ENCODE results near the gene TFDP2.

Gene TFDP2

DNA sequence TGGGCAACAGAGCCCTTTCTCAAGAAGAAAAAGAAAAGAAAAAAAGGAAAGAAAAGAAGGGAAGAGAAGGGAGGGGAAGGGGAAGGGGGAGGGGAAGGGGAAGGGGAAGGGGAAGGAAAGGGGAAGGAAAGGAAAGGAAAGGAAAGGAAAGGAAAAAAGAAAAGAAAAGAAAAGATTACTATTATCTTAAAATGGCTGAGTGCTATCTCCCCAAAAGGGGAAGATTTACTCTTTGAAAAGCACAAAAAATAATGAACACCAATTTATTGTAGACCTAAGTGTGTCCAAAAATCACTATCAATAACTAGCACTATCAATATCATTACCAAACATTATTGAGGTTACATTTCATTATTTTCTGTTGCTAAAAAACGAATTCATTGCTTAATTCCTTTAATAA lies 183.9 kb downstream of the TFDP2 start:
- Histone ChIP-seq H3K36me3 (ENCODE audit: control insufficient read depth in 2 of 2, insufficient read depth in 2 of 2, low read length in 2 of 2) (peaks cover 5 to 9% of the 10 kb centered on the region in 2 donors), H3K27me3 (ENCODE audit: control insufficient read depth in 1 of 2, insufficient read depth in 2 of 2, low read length in 2 of 2) (no peaks in the 10 kb centered on the region), H3K9me3 (ENCODE audit: control insufficient read depth in 2 of 2, low read length in 2 of 2) (no peaks in the 10 kb centered on the region), H3K4me1 (ENCODE audit: control insufficient read depth, insufficient read depth, low read length) (peaks cover 4% of the 10 kb centered on the region), H3K4me3 (ENCODE audit: low read length in 2 of 2) (no peak overlapping the region), H3K27ac (ENCODE audit: low read length) (no peak overlapping the region), H3K9ac (ENCODE audit: low read length in 2 of 2) (no peak overlapping the region)

DNA sequence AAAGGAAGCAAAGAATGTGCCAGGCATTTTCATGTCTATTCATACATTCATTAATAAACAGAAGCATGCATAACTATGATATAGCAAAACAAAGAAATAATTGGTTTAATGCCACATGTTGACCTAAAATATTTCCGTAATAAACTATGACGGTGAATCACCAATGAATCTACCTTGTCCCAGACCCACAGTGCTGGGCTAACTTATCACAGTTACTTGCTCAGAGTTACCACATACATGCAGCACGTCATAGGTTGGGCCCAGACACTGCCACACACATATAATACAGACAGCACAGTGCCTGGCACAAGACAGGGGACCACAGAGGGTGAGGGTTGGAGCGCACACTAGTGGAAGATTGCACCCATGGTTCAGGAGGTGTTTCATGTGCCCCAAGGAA lies 186.0 kb downstream of the TFDP2 start:
- Histone ChIP-seq H3K4me1 (ENCODE audit: control insufficient read depth, insufficient read depth, low read length) (peaks cover 4% of the 10 kb centered on the region), H3K27me3 (ENCODE audit: control insufficient read depth in 1 of 2, insufficient read depth in 2 of 2, low read length in 2 of 2) (no peaks in the 10 kb centered on the region), H3K27ac (ENCODE audit: low read length) (no peak overlapping the region), H3K36me3 (ENCODE audit: control insufficient read depth in 2 of 2, insufficient read depth in 2 of 2, low read length in 2 of 2) (peaks cover 5 to 8% of the 10 kb centered on the region in 2 donors), H3K9ac (ENCODE audit: low read length in 2 of 2) (no peak overlapping the region), H3K4me3 (ENCODE audit: low read length in 2 of 2) (no peak overlapping the region), H3K9me3 (ENCODE audit: control insufficient read depth in 2 of 2, low read length in 2 of 2) (no peaks in the 10 kb centered on the region)

DNA sequence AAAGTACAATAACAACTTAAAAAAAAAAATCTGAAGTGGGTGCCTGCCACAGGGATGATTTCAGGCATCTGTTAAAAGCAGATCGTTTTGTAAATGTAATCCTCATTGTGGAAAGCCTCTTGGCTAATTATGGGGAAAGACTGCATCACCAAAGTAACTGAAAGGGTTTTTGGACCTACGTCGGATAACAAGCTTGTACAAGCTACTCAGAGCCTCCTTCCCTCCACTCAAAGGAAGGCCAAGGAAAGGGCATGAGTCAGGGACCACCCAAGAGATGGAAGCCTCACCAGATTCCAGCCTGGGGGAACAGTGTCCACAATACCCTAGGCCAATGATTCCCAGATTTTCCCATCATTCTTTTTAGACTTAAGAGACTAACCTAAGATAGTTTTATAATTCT lies 188.6 kb downstream of the TFDP2 start:
- no peaks in the 10 kb centered on the region for H3K27me3 ChIP-seq (ENCODE audit: control insufficient read depth in 1 of 2, insufficient read depth in 2 of 2, low read length in 2 of 2)
- no peak overlapping the region for H3K4me3 ChIP-seq (ENCODE audit: low read length in 2 of 2)
- peaks cover 5 to 9% of the 10 kb centered on the region in 2 donors for H3K36me3 ChIP-seq (ENCODE audit: control insufficient read depth in 2 of 2, insufficient read depth in 2 of 2, low read length in 2 of 2)
- peak overlapping the region; percentile 53 for H3K27ac ChIP-seq (ENCODE audit: low read length)
- peaks cover 4% of the 10 kb centered on the region for H3K4me1 ChIP-seq (ENCODE audit: control insufficient read depth, insufficient read depth, low read length)
- no peaks in the 10 kb centered on the region for H3K9me3 ChIP-seq (ENCODE audit: control insufficient read depth in 2 of 2, low read length in 2 of 2)
- no peak overlapping the region for H3K9ac ChIP-seq (ENCODE audit: low read length in 2 of 2)

DNA sequence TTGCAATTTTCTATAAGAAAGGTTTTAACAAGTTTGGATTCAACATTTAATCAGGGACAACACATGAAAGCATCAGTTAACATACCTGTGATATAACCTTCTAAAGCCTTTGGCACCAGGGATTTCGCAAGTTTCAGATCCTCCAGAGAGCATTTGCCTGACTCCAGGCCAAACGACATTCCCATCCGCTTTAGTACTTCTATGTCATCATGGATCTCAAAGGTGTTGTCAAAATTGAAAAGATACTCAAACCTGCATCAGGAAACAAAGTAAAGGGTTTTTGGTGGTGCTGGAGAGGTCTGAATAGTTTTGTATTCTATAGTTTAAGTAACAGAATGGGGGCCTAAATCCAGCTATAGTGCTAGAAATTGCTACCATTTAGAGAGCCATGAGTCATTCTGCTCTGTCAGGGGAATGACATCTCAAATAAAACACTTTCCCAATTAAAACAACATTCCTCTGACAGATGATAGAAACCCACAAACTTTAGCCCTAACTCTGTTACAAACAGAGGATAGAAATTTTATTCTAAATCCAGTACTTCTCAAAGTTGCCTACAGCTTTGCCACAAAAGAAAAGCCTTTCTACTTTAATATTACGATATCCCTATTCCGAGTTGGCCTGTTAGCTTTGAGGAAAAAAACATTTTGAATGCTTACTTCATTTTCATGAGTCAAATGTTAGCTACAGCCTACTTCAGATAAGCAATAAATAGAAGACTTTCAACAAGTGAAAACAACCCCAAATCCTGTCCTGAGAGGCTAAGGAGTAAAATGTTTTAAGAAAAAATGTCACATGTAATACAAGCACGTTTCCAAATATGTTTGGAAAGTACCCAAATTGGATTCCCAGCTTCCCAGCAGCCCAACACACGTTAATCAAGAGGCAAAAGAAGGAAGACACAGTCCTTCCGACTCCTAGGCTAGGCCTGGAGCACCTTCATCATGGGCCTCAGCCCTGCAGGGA lies 189.5 kb downstream of the TFDP2 start:
- Histone ChIP-seq H3K9me3 (ENCODE audit: control insufficient read depth in 2 of 2, low read length in 2 of 2) (no peaks in the 10 kb centered on the region), H3K27ac (ENCODE audit: low read length) (peak overlapping the region; percentile 53), H3K4me1 (ENCODE audit: control insufficient read depth, insufficient read depth, low read length) (peaks cover 4% of the 10 kb centered on the region), H3K27me3 (ENCODE audit: control insufficient read depth in 1 of 2, insufficient read depth in 2 of 2, low read length in 2 of 2) (no peaks in the 10 kb centered on the region), H3K36me3 (ENCODE audit: control insufficient read depth in 2 of 2, insufficient read depth in 2 of 2, low read length in 2 of 2) (peaks cover 5 to 9% of the 10 kb centered on the region in 2 donors), H3K4me3 (ENCODE audit: low read length in 2 of 2) (no peak overlapping the region), H3K9ac (ENCODE audit: low read length in 2 of 2) (peak overlapping the region in 1 of 2 donors; percentile 26)

DNA sequence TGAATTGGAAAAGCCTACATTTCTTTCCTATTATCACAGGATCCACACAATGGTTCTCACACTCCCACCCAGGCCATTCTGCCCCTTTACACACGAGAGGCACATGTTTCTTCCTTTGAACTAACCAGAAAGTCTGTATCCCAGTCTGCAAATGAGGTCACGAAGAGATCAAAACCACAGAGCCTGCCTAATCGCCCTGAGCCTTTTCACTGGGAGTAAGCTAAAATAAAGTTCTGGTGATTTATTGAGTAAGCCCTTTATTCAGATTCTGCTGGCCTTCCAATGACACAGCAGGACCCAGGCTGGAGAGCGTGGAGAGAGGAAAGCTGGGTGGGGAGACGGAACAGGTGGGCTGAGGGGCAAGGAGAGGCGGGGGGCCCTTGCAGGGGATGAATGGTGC lies 194.2 kb downstream of the TFDP2 start:
- Histone ChIP-seq H3K9me3 (ENCODE audit: control insufficient read depth in 2 of 2, low read length in 2 of 2) (no peaks in the 10 kb centered on the region), H3K27me3 (ENCODE audit: control insufficient read depth in 1 of 2, insufficient read depth in 2 of 2, low read length in 2 of 2) (no peaks in the 10 kb centered on the region), H3K9ac (ENCODE audit: low read length in 2 of 2) (peak overlapping the region in 1 of 2 donors; percentile 38), H3K36me3 (ENCODE audit: control insufficient read depth in 2 of 2, insufficient read depth in 2 of 2, low read length in 2 of 2) (peaks cover 13 to 14% of the 10 kb centered on the region in 2 donors), H3K27ac (ENCODE audit: low read length) (peak overlapping the region; percentile 46), H3K4me3 (ENCODE audit: low read length in 2 of 2) (peak overlapping the region; percentile 14 to 56), H3K4me1 (ENCODE audit: control insufficient read depth, insufficient read depth, low read length) (no peaks in the 10 kb centered on the region)

DNA sequence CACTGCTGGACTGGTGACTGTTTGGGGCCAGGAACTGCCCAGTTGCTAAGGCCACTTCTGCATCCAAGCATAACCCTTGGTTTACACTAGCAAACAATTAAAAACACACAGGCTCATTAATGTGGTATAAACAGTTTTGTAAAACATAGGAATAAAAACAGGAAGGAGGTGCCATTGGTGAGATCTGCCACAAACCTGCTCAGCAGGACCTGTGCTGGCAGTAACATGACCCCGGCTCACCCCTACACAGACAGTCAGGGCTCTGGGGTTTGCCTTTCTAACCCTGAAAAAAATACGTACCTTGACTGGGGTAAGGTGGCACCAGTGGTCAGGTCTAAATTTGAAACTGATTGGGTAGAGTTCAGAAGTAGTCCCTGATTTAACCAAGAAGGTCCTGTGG lies 196.7 kb downstream of the TFDP2 start:
- Histone ChIP-seq H3K4me1 (ENCODE audit: control insufficient read depth, insufficient read depth, low read length) (no peaks in the 10 kb centered on the region), H3K9me3 (ENCODE audit: control insufficient read depth in 2 of 2, low read length in 2 of 2) (no peaks in the 10 kb centered on the region), H3K36me3 (ENCODE audit: control insufficient read depth in 2 of 2, insufficient read depth in 2 of 2, low read length in 2 of 2) (peaks cover 9 to 17% of the 10 kb centered on the region in 2 donors), H3K27me3 (ENCODE audit: control insufficient read depth in 1 of 2, insufficient read depth in 2 of 2, low read length in 2 of 2) (no peaks in the 10 kb centered on the region), H3K27ac (ENCODE audit: low read length) (no peak overlapping the region), H3K9ac (ENCODE audit: low read length in 2 of 2) (no peak overlapping the region), H3K4me3 (ENCODE audit: low read length in 2 of 2) (no peak overlapping the region)

DNA sequence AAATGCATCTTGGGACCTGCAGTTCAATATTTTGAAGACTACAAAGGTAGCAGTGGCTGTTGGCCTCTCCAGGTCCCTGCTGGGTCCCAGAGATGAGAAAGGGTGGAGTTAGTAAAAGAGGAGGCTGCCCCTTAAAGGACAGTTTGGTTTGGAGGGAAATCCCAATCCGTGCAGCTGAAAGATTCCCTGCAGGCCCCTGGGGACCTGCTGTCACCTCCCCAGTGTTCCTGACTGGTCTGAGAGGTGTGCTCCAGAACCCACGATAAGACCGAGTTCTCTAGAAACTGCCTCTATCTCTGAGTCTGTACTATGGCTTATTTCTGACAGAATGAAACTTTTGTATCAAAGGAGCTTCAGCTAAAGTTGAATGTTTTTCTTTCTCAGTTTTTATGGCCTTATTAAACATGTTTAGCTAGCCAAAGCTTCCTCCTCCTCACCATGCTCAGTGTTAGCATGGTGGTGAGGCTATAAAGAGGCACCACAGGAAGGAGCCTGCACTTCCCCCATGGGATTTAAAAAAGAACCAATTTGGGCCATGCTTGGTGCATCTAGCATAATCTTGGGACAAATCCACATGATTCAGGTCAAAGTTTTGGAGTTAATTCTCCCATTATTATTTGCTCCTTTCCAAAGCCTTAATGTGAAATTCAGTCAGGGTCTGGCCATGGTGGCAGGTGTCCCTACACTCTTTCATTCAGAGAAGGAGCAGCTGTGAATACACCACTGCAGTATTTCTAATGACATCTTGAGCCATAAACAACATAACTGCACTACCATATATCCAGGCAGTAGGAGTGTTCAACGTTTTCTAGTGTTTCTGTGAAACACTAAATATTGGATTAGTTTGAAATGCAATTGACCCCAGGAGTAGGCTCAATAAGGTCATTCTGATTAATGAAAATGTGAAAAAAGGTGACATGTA lies 198.5 kb downstream of the TFDP2 start:
- H3K9ac ChIP-seq (ENCODE audit: low read length in 2 of 2), result no peak overlapping the region
- no peaks in the 10 kb centered on the region for H3K27me3 ChIP-seq (ENCODE audit: control insufficient read depth in 1 of 2, insufficient read depth in 2 of 2, low read length in 2 of 2)

DNA sequence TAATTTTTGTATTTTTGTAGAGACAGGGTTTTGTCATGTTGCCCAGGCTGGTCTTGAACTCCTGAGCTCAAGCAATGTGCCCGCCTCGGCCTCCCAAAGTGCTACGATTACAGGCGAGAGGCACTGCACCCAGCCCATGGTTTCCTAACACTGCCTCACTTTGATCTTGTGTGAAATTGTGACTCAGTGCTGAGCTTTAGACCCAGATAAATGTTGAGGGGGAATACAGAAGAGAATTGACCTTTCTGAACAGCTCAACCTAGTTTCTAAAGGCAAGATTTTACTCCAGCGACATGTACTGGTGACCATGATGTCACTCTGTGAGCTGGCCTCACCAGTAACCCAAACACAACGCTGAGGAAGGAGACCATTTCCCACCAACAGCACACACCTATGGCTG lies 199.4 kb downstream of the TFDP2 start:
- no peaks in the 10 kb centered on the region for H3K27me3 ChIP-seq (ENCODE audit: control insufficient read depth in 1 of 2, insufficient read depth in 2 of 2, low read length in 2 of 2)
- peaks cover 9 to 21% of the 10 kb centered on the region in 2 donors for H3K36me3 ChIP-seq (ENCODE audit: control insufficient read depth in 2 of 2, insufficient read depth in 2 of 2, low read length in 2 of 2)
- H3K4me3 ChIP-seq (ENCODE audit: low read length in 2 of 2), result no peak overlapping the region
- H3K9me3 ChIP-seq (ENCODE audit: control insufficient read depth in 2 of 2, low read length in 2 of 2), result no peaks in the 10 kb centered on the region
- H3K9ac ChIP-seq (ENCODE audit: low read length in 2 of 2), result no peak overlapping the region
- H3K4me1 ChIP-seq (ENCODE audit: control insufficient read depth, insufficient read depth, low read length), result no peaks in the 10 kb centered on the region
- H3K27ac ChIP-seq (ENCODE audit: low read length), result no peak overlapping the region

More for the DNA sequence above, 198.5 kb downstream of the TFDP2 start:
- no peaks in the 10 kb centered on the region for H3K9me3 ChIP-seq (ENCODE audit: control insufficient read depth in 2 of 2, low read length in 2 of 2)
- H3K4me3 ChIP-seq (ENCODE audit: low read length in 2 of 2), result no peak overlapping the region
- no peak overlapping the region for H3K27ac ChIP-seq (ENCODE audit: low read length)
- no peaks in the 10 kb centered on the region for H3K4me1 ChIP-seq (ENCODE audit: control insufficient read depth, insufficient read depth, low read length)
- peaks cover 9 to 20% of the 10 kb centered on the region in 2 donors for H3K36me3 ChIP-seq (ENCODE audit: control insufficient read depth in 2 of 2, insufficient read depth in 2 of 2, low read length in 2 of 2)

DNA sequence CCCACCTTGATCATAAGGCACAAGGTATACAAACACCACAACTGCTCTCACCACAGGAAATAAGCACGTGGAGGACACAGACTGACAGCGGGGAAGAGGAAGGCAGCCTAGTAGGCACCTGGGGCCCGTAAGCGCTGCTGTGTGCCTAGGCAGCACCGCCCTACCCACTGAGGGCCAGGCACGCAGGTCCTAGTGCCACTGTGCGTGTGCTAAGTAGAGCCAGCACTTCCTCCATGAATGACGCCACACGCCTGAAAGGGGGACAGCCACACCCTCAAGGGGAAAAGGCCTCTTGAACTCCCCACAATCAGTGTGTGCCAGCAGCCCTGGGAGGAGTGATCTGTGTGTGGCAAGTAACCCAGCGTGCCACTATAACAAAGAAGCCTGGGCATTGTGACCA lies 199.9 kb downstream of the TFDP2 start:
- Histone ChIP-seq H3K9ac (ENCODE audit: low read length in 2 of 2) (no peak overlapping the region), H3K27ac (ENCODE audit: low read length) (no peak overlapping the region), H3K9me3 (ENCODE audit: control insufficient read depth in 2 of 2, low read length in 2 of 2) (no peaks in the 10 kb centered on the region), H3K36me3 (ENCODE audit: control insufficient read depth in 2 of 2, insufficient read depth in 2 of 2, low read length in 2 of 2) (peaks cover 9 to 21% of the 10 kb centered on the region in 2 donors), H3K27me3 (ENCODE audit: control insufficient read depth in 1 of 2, insufficient read depth in 2 of 2, low read length in 2 of 2) (no peaks in the 10 kb centered on the region), H3K4me3 (ENCODE audit: low read length in 2 of 2) (no peak overlapping the region), H3K4me1 (ENCODE audit: control insufficient read depth, insufficient read depth, low read length) (no peaks in the 10 kb centered on the region)

DNA sequence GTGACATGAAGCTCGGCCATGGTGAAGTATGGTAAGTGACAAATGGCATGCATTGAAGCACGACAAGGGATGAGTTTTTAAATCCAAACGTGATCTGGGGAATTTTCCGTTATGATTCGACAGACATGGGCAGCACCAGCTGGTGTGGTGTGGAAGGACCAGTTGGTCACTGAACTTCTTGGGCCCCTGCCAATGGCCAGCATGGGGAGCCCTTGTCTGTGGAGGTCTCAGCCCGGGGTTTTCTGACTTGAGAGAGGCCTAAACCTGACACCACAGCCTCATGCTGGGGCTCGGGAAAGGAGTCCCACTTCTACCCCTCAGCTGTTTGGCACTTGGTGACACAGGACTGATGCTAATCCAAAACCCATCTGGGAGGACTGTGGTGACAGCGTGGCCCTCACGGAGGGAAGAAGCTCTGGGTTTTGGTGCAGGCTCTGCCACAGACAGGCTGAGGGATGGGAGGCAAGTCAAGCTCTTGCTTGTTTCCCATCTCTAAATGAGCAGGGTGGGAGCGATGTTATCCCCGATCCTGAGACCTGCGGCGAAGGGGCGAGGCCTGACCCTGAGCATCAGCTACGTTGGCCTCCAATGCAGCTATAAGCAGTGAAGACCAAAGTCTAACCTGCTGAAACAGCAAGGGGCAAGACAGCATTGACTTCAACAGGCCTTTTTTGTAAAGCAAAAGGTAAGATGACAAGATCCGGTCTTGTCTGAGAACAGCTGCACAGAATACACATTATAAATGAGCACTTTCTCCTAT lies 203.4 kb downstream of the TFDP2 start:
- Histone ChIP-seq H3K36me3 (ENCODE audit: control insufficient read depth in 2 of 2, insufficient read depth in 2 of 2, low read length in 2 of 2) (peaks cover 0 to 11% of the 10 kb centered on the region in 2 donors), H3K4me3 (ENCODE audit: low read length in 2 of 2) (no peak overlapping the region), H3K9ac (ENCODE audit: low read length in 2 of 2) (no peak overlapping the region), H3K4me1 (ENCODE audit: control insufficient read depth, insufficient read depth, low read length) (no peaks in the 10 kb centered on the region), H3K9me3 (ENCODE audit: control insufficient read depth in 2 of 2, low read length in 2 of 2) (no peaks in the 10 kb centered on the region), H3K27me3 (ENCODE audit: control insufficient read depth in 1 of 2, insufficient read depth in 2 of 2, low read length in 2 of 2) (no peaks in the 10 kb centered on the region), H3K27ac (ENCODE audit: low read length) (no peak overlapping the region)

Data from stomach smooth muscle (tissue), 2 donors.